GM12892 (cell line): ENCODE results near the gene NTSR1.

Source experiments
- POLR2A ChIP-seq: IDR thresholded peaks from 2 replicates; pipeline ENCODE4 v1.6.1; 2011; ENCODE audit warnings: low read depth, low read length, control low read depth
- POLR2AphosphoS5 ChIP-seq: IDR thresholded peaks from 2 replicates; pipeline ENCODE4 v1.6.1; 2011; ENCODE audit warnings: low read depth, low read length, control low read depth
- TAF1 ChIP-seq: IDR thresholded peaks from 2 replicates; pipeline ENCODE4 v1.6.1; 2011; ENCODE audit warnings: low read depth, mild to moderate bottlenecking, control low read depth, low read length, borderline replicate concordance

GRCh38 chr20:62675877-62676260 lies 32.8 kb upstream of the NTSR1 start:
- TF ChIP-seq TAF1 (no peak), POLR2A (no peak), POLR2AphosphoS5 (no peak)
